Endothelial cell of umbilical vein (primary cell): ENCODE measurements around the gene CCDC80. TPM values are rescaled to one million over a fixed set of nuclear protein-coding genes. Genes with fewer than 3 reads are reported as not detected.

Experiments
- polyA plus RNA-seq, 4 experiments: library from polyadenylated mRNA; depleted of rRNA in 3 of 4; stranded (reverse) in 3 of 4; unstranded in 1 of 4; fragments of >200 nt; gene quantifications; 2 replicates each; pipeline versions ENCODE4 v1.2.1 to v1.2.3, GENCODE V29; 2011 to 2012; ENCODE audit warnings: missing spikeins in 1 of 4
- total RNA-seq: library from RNA; stranded (reverse); gene quantifications from 2 replicates; pipeline ENCODE4 v1.2.3, GENCODE V29; 2021

CCDC80 gene
- total and polyA plus RNA-seq, 2 donors (not counting 3 experiments of a cell fraction or from before 2014, with no cell fraction given), result 28.4 to 77.2 TPM

Other genes starting within 250 kb of the CCDC80 start
- not detected in 2 replicates for gene BTLA, start 141.7 kb downstream of the CCDC80 start, total RNA-seq
- not detected in 2 replicates for gene BTLA, start 141.7 kb downstream of the CCDC80 start, polyA plus RNA-seq
- gene ATG3, start 79.2 kb downstream of the CCDC80 start, total RNA-seq, result 62.4 TPM in 2 replicates
- gene ATG3, start 79.2 kb downstream of the CCDC80 start, polyA plus RNA-seq, result 33.0 and 36.0 TPM in 2 replicates
- gene SLC35A5, start 79.1 kb downstream of the CCDC80 start, total RNA-seq, result 25.1 and 25.6 TPM in 2 replicates
- gene SLC35A5, start 79.1 kb downstream of the CCDC80 start, polyA plus RNA-seq, result 27.7 and 40.1 TPM in 2 replicates
- not detected in 2 replicates for gene CD200R1L, start 205.7 kb upstream of the CCDC80 start, total RNA-seq
- not detected in 2 replicates for gene CD200R1L, start 205.7 kb upstream of the CCDC80 start, polyA plus RNA-seq